HG03060 (cell line): ENCODE data around the gene PNMA1.

Experiments used
- ATAC-seq: cut with Tn5 transposase; IDR thresholded peaks from one replicate; pipeline ENCODE4 v1.9.1; 2021; ENCODE audit warnings: low read depth, moderate number of reproducible peaks; ENCODE audit not compliant: unreplicated experiment

Gene PNMA1

DNA sequence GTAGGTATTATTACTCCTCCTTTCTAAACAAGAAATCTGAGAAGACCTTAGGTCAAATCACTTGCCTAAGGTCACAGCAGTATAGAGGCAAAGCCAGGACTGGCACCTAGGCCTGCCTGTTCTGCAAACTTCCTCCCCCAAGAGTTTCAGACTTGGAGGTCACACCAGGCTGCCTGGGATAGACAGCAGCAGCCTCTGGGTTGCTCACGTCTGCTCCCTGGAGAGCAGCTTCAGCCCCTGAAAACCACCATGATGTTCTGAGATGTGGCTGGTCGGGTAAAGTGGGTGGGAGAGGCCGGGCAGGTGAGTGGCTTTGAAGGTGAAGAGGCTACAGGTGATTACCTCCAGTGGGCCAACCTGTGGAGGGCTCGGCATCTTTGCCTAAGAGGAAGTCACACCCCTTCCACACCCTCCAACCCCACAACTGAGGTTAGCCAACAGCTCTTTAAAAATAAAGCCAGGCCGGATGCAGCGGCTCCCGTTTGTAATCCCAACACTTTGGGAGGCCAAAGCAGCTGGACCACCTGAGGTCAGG is 37.0 kb upstream of the PNMA1 start:
- no peak for ATAC-seq

- ATAC-seq, result no peak
These were observed 36.3 kb upstream of the PNMA1 start for GRCh38 chr14:73750531-73750901.

GRCh38 chr14:73749706-73750530 is 35.7 kb upstream of the PNMA1 start:
- ATAC-seq, result no peak

DNA sequence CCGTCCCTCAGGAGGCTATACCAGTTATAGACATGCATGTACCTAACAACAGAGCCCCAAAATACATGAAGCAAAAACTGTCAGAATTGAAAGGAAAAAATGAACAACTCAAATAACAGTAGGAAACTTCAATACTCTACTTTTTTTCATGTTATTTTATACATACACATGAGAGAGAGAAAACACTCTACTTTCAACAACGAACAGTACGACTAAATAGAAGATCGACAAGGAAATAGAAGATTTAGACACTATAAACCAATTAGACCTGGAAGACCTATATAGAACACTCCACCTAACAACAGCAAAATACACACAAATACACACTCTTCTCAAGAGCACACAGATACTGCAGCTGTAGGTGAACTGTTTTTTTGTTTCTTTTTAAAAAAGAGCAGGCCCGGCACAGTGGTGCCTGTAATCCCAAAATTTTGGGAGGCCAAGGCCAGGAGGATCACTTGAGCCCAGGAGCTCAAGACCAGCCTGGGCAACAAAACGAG is 34.7 kb upstream of the PNMA1 start:
- no peak for ATAC-seq

GRCh38 chr14:73747379-73748211 is 33.4 kb upstream of the PNMA1 start:
- ATAC-seq, result no peak

DNA sequence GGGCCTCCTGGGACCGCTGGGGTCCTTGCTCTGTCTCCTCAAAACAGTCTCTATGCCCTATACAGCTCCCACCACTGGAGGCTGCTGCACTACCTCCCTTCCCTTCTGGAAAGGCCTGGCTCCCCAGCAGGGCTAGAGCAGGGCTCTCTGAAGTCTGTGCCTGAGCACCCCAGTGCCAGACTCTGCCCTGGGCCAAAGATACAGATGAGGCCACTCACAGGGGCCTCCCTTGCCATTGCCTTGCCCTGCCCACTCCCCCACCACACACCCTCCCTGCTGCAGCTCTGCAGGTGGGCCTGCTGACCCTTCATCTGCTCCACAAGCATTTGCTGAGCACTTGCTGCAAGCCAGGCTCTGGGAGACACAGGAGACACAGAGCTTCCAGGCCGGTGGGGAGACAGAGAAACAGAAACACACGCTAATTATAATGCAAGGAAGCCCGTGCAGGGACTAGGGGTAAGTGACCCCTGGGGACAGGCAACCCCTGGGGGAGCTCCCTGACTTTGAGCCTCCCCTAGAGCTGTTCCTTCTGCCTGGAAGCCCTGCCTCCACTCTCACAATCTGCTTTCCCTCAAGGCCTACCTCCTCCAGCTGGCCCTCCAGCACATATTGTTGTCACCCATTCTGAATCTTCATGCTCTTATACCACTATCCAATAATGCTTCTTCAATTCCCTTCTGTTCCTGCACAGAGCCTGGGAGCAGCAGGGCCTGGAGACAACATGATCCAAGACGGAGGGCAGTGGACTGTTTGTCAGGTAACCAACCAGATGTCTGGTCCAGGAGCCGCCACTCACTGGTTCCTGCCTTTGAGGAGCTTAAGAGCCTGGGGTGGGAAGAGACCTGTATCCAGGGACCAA is 32.6 kb upstream of the PNMA1 start:
- no peak for ATAC-seq

DNA sequence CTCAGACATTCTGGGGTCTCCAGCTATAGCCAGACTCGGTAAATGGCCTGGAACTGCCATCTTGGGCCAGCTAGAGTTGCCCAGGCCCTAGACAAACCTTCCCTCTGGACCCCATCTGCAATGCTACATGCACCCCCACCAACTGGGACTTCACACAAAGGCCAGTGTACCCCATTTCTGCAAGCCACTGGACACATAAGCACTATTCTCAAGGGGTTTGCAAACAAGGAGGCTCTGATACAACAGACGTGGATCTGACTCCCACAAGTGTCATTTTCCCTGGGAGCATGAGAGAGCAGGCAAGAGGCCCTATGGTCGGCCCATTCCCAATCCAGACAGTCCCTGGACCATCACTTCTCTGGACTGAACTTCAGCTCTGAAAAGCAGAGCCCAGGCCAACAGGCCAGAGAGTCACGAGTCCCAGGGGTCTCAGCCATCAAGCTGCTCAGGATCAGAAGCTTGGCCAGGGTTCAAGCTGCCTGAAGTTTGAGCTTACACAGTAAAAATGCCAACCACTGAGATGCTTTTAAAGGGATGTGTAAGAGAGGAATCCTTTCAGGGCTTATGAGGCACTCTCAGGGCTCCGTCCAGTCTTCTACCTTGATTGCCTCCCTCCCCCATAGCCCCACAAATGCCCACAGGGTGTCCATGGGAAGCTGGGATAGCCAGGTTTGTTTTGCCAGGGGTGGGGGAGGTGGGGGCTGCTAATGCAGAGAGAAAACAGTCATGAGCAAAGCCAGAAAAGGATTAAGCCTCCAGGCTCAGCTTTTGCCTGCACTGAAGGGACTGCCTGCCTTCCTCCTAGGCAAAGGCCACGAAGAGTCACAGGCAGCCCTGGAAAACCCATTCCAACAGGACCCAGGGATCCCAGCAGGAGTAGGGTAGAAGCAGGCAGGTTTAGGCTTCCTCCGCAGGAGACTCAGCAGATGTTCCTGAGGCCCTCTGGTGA is 31.7 kb upstream of the PNMA1 start:
- ATAC-seq, result no peak

DNA sequence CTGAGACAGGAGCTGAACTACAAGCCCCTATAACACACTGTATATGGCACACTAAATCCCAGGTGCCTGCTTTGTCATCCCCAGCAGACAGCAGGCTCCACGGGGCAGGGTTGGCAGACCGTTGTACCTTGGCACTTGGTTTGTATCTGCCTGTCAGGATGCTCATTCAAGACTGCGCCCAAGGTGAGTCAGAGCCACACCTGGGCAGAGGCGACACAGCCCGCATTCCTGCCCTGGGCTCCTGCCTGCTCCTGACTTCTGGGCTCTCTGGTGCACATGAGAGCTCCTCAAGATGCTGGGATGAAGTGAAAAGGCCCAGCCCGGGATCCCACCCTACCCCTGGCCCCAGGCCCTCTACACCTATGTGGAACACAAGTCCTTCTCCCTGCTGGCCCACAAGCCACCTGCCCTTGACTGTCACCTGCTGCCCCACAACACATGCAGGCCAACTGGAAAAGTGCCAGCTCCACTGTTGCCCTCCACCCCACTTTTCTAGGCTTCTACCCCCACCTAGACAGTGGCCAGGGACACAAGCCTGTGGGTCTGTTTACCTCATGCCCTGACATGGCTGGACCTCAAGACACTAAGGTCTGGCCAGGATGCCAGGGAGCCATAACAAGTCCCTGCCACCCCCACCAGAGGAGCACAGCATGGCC is 30.8 kb upstream of the PNMA1 start:
- ATAC-seq, result no peak

GRCh38 chr14:73744175-73744867 is 30.1 kb upstream of the PNMA1 start:
- ATAC-seq, result no peak

DNA sequence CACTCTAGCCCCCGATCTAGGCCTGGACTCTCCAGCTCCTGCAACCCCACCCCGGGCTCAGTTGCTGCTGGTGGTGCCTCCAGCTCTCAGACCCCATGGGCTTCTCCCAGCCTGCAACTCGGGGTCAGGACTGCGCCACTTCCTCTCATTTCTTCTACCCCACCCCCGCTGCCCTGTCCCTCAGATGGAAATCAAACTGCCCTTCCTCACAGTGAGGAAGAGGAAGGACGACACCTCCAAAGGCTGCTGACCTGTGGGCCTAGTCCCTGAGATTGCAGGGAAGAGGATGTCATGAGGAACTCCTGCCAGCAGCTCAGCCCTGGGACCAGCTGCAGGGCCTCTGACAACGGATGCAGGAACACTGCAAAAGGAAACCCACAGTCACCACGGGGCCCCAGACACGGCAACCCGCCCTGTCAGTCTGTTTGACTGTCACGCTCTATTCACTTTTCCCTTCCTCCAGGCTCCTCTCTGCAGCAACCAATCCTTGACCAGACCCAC is 29.3 kb upstream of the PNMA1 start:
- no peak for ATAC-seq

GRCh38 chr14:73742520-73743238 is 28.5 kb upstream of the PNMA1 start:
- no peak for ATAC-seq

DNA sequence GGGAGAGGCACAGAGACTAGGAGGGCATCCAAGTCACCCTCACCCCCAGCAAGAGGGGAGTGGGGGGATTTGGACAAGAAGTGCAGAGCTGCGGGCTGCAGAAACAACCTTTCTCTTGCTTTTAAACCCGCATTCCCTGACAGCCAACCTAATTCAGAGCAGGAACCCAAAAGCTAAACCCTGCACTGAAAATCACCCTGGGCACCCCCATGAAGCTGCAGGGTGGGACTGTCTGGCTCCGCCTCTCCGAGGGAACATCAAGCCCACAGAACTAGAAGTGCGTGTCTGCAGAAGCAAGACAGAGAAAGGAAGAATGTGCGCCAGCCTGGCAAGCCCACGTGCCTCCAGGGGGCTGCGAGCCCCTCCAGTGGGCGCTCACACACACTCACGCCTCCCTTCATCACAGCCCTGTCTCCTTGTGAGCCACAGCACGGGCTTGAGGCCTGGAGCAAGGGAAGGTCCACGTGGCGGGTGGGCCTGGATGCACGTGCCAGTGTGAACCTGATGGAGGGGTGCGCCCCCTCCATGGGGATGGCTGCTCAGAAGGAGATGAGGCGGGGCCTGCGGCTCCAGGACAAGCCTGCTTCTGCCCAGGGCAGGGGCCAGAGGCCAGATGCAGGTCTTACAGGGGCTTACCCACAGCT is 27.8 kb upstream of the PNMA1 start:
- no peak for ATAC-seq

- ATAC-seq, result no peak
These were observed 27.2 kb upstream of the PNMA1 start for GRCh38 chr14:73741386-73741875.

DNA sequence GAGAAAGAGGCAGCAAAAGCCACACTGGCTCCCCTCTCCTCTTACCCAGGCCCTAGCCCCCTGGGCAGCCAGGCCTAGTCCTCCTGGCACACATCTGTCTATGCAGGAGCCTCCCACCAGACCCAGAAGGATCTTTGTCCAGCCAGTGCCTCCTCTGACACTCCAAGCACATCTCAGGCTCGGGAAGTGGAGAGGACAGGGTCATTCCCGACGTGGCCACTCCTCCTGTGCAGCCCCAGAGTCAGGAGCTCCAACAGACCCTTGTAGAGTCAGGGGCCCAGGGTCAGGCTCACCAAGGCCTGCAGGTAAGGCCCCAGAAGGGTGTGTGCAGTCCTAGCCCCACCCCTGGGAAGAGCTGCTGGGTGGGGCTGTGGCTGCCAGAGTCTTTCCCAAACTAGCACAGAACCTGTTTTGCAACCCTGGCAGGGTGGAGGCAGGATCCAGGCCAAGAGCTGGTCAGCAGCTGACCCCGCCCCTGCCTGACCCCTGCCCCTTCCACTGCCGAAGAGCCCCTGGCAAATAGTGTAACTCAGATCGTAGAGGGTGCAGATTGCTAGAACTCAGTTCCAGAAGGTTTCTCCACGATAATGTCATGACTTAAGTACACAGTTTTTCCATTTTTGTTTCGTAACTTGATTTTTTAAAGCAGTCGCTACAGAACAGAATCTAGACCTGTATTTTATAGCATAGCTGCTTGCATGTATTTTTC is 26.6 kb upstream of the PNMA1 start:
- ATAC-seq, result no peak

GRCh38 chr14:73739899-73740617 is 25.9 kb upstream of the PNMA1 start:
- no peak for ATAC-seq
